A673 (cell line): ENCODE results near the gene IL17REL. TPM values are rescaled to one million over a fixed set of nuclear protein-coding genes. Genes with fewer than 3 reads are reported as not detected.

Source experiments
- BruUV-seq: library from RNA; stranded (reverse); fragments of 400-500 nt; replicated peaks from 2 replicates; lab custom pipeline; 2021; lab: Mats Ljungman, UMichigan
- CTCF ChIA-PET: fragments of 300-600 bp; sonication (Branson Sonifier 250); formaldehyde crosslinking; loops from one replicate; lab custom pipeline; 2022; ENCODE audit warnings: antibody characterized with exemption; lab: Charles Lee
- POLR2A ChIA-PET: fragments of 300-600 bp; sonication (Branson Sonifier 250); formaldehyde crosslinking; loops from one replicate; lab custom pipeline; 2022; ENCODE audit warnings: antibody characterized with exemption; ENCODE audit not compliant: low non-redundant PET; lab: Charles Lee
- DNase-seq: peaks from one replicate; pipeline ENCODE4 v3.0.0-alpha.2; 2015; ENCODE audit warnings: low spot score
- H3K27ac ChIP-seq: fragments of 200-600 bp; sonication (generic); 2 replicates; pipeline ENCODE4 v1.5.1; 2016; ENCODE audit warnings: mixed run types, low read depth, mild to moderate bottlenecking, mixed read lengths, antibody characterized with exemption, low read length; ENCODE audit not compliant: poor library complexity, severe bottlenecking
- H3K27me3 ChIP-seq: fragments of 200-600 bp; sonication (generic); replicated peaks from 2 replicates; pipeline ENCODE4 v1.6.1; 2017; ENCODE audit warnings: mixed run types, low read depth, mild to moderate bottlenecking, mixed read lengths, antibody characterized with exemption, low read length; ENCODE audit not compliant: insufficient read depth, poor library complexity
- H3K36me3 ChIP-seq: fragments of 200-600 bp; sonication (generic); 2 replicates; pipeline ENCODE4 v1.6.1; 2016; ENCODE audit warnings: mixed run types, mild to moderate bottlenecking, mixed read lengths, antibody characterized with exemption, low read length; ENCODE audit not compliant: insufficient read depth, poor library complexity, severe bottlenecking
- H3K4me1 ChIP-seq: fragments of 200-600 bp; sonication (generic); 2 replicates; pipeline ENCODE4 v1.6.1; 2017; ENCODE audit warnings: mixed run types, mild to moderate bottlenecking, mixed read lengths, antibody characterized with exemption, low read length; ENCODE audit not compliant: insufficient read depth, poor library complexity, severe bottlenecking
- H3K4me3 ChIP-seq: fragments of 200-600 bp; sonication (generic); 2 replicates; pipeline ENCODE4 v1.5.1; 2016; ENCODE audit warnings: low read depth, mixed run types, mild to moderate bottlenecking, mixed read lengths, low read length; ENCODE audit not compliant: poor library complexity, severe bottlenecking
- H3K9me3 ChIP-seq: fragments of 200-600 bp; sonication (generic); 2 replicates; pipeline ENCODE4 v1.6.1; 2016; ENCODE audit warnings: mixed run types, low read depth, mild to moderate bottlenecking, mixed read lengths, antibody characterized with exemption, low read length; ENCODE audit not compliant: poor library complexity, severe bottlenecking
- CTCF ChIP-seq: fragments of 300-800, 200-600 bp; sonication (generic); conservative IDR thresholded peaks from 2 replicates; pipeline ENCODE4 v1.5.1; 2017; ENCODE audit warnings: low read depth, mild to moderate bottlenecking, antibody characterized with exemption, low read length, moderate library complexity, mixed read lengths
- EZH2 ChIP-seq: fragments of 200-600 bp; sonication (generic); IDR thresholded peaks from 2 replicates; pipeline ENCODE4 v1.6.1; 2017; ENCODE audit warnings: borderline replicate concordance, low read depth, mild to moderate bottlenecking, mixed read lengths, antibody characterized with exemption, low read length; ENCODE audit not compliant: poor library complexity, severe bottlenecking
- intact Hi-C: fragments of 100-400 bp; cut with micrococcal nuclease; formaldehyde crosslinking; loops from one replicate; pipeline ENCODE4 v1.10.0; 2022; ENCODE audit not compliant: unreplicated experiment
- total RNA-seq: library from RNA; stranded (reverse); gene quantifications from 2 replicates; pipeline ENCODE4 v1.2.3, GENCODE V29; 2021

The IL17REL gene
- total RNA-seq, 1 experiment from 2014 or later = not detected

- POLR2A ChIA-PET = no interaction called here
- H3K36me3 ChIP-seq = no peaks in the 10 kb centered on the region
- H3K4me1 ChIP-seq = peaks cover 22% of the 10 kb centered on the region
- no TSS peak for BruUV-seq
- CTCF ChIA-PET = no interaction called here
- intact Hi-C loops = no loop called here
- no peak overlapping the region for H3K27ac ChIP-seq
- TF ChIP-seq CTCF (no peak), EZH2 (no peak)
- no peaks in the 10 kb centered on the region for H3K27me3 ChIP-seq
- DNase-seq = no peak
- H3K4me3 ChIP-seq = no peak overlapping the region
- H3K9me3 ChIP-seq = no peaks in the 10 kb centered on the region
Observed at GRCh38 chr22:49950396-49950994, 62.1 kb downstream of the IL17REL start.

GRCh38 chr22:49949914-49950292, 62.7 kb downstream of the IL17REL start:
- intact Hi-C loops = no loop called here
- no peaks in the 10 kb centered on the region for H3K36me3 ChIP-seq
- H3K27ac ChIP-seq = no peak overlapping the region
- CTCF ChIA-PET = no interaction called here
- peaks cover 22% of the 10 kb centered on the region for H3K4me1 ChIP-seq
- no peak for TF ChIP-seq CTCF
- TF ChIP-seq EZH2 = no peak
- H3K27me3 ChIP-seq = no peaks in the 10 kb centered on the region
- POLR2A ChIA-PET = no interaction called here
- no TSS peak for BruUV-seq
- H3K4me3 ChIP-seq = no peak overlapping the region
- H3K9me3 ChIP-seq = no peaks in the 10 kb centered on the region
- DNase-seq = no peak

DNA sequence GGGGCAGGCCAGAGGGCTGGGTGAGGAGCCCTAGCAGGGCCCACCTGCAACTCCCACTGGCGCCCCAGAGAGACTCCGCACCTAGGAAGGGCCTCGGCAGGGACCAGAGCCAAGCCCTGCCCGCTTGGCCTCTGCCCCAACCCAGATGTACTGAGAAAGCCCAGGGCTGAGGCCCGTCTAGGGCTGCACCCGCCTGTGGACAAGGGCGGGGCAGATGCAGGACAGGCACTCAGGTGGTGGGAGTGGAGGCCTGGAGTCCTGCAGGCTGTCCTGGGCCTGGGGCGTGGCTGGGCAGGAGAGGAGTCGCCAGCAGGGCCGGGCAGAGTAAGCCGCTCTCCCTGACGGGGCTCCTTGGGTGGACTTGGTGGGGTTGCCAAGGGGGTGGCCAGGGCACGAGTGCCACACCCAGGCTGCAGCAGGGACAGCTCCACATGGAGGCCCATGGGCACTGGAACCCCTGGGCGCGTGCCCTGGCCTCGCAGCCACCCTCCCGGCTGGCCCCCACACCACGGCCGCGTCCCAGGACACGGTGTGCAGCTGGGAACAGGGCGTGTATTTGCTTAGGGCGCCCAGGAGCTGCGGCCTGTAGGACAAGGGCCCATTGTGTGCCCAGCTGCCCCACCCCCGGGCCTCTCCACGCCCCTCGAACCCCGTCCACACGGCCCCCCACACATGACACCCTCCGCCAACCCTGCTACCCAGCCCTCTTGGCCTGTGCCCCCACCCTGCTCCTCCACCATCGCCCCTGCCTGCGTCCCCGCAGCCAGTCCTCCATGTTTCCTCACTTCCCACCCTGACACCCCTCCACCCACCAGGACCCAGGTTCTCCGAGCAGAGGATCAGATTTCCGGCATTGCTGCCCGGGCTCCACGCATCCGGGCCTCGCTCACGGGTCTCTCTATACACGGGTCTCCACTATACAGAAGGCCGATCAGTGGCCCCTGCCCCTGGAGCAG, 63.3 kb downstream of the IL17REL start:
- CTCF ChIA-PET = no interaction called here
- intact Hi-C loops = no loop called here

More for the DNA sequence above, 63.3 kb downstream of the IL17REL start:
- TF ChIP-seq CTCF (no peak), EZH2 (no peak)
- no peak overlapping the region for H3K4me3 ChIP-seq
- POLR2A ChIA-PET = no interaction called here
- H3K9me3 ChIP-seq = no peaks in the 10 kb centered on the region
- H3K27ac ChIP-seq = no peak overlapping the region
- no peak for DNase-seq
- BruUV-seq = no TSS peak
- H3K27me3 ChIP-seq = no peaks in the 10 kb centered on the region
- H3K4me1 ChIP-seq = peaks cover 22% of the 10 kb centered on the region
- H3K36me3 ChIP-seq = no peaks in the 10 kb centered on the region
